Measurements from ENCODE around the gene MCCC2. TPM values are rescaled to one million over a fixed set of nuclear protein-coding genes. Genes with fewer than 3 reads are reported as not detected.

Gene MCCC2
- total and polyA plus RNA-seq, 2 of the 13 experiments (the other 11 are each of a cell fraction or from before 2014, with no cell fraction given): 44.8 to 83.6 TPM

- peak; percentile 75; the same call in 1 of the 2 replicates for TF ChIP-seq ZNF343 (CRISPR knock-in tag; IDR thresholded peaks at IDR 0.05)
- no peak for TF ChIP-seq MLXIP (CRISPR knock-in tag; IDR thresholded peaks at IDR 0.05; ENCODE audit: borderline replicate concordance)
- no peak for TF ChIP-seq SIX4 (CRISPR knock-in tag; IDR thresholded peaks at IDR 0.05)
- TF ChIP-seq ZNF776 (CRISPR knock-in tag; IDR thresholded peaks at IDR 0.05): peak; percentile 76
- TF ChIP-seq POLR2AphosphoS5 (IDR thresholded peaks at IDR 0.05; ENCODE audit: low read depth, low read length): peak; percentile 87
- TF ChIP-seq ZBTB20 (CRISPR knock-in tag; IDR thresholded peaks at IDR 0.05; ENCODE audit: borderline replicate concordance, low read depth): no peak
- TF ChIP-seq ZSCAN25 (CRISPR knock-in tag; IDR thresholded peaks at IDR 0.05): no peak
- peak; percentile 58; the same call in 1 of the 2 replicates for TF ChIP-seq STAT6 (CRISPR knock-in tag; IDR thresholded peaks at IDR 0.05; ENCODE audit: borderline replicate concordance)
- no peak for TF ChIP-seq MBD4 (IDR thresholded peaks at IDR 0.05; ENCODE audit: borderline replicate concordance, low read length)
- peak; percentile 46 for TF ChIP-seq ELF4 (CRISPR knock-in tag; IDR thresholded peaks at IDR 0.05; ENCODE audit: borderline replicate concordance)
- TF ChIP-seq SRY (CRISPR knock-in tag; IDR thresholded peaks at IDR 0.05): peak; percentile 77; the same call in 1 of the 2 replicates
- no peak for TF ChIP-seq ISX (CRISPR knock-in tag; conservative IDR thresholded peaks at IDR 0.05)
- TF ChIP-seq CBX5 (CRISPR knock-in tag; IDR thresholded peaks at IDR 0.05; ENCODE audit: borderline replicate concordance): no peak
- TF ChIP-seq CCAR2 (optimal IDR thresholded peaks at IDR 0.05; ENCODE audit: low read depth, low read length): no peak
- TF ChIP-seq ZBTB21 (CRISPR knock-in tag; IDR thresholded peaks at IDR 0.05): no peak
- TF ChIP-seq ZNF367 (CRISPR knock-in tag; IDR thresholded peaks at IDR 0.05; ENCODE audit: borderline replicate concordance): no peak
- TF ChIP-seq KLF15 (CRISPR knock-in tag; IDR thresholded peaks at IDR 0.05; ENCODE audit: borderline replicate concordance): peak; percentile 71; the same call in 1 of the 2 replicates
- TF ChIP-seq PRDM10 (CRISPR knock-in tag; IDR thresholded peaks at IDR 0.05; ENCODE audit: low read depth): no peak
- TF ChIP-seq SRF (IDR thresholded peaks at IDR 0.05; ENCODE audit: low read depth, low read length): no peak
- no peak for TF ChIP-seq TBP (CRISPR knock-in tag; IDR thresholded peaks at IDR 0.05)
- peak; percentile 68; the same call in 1 of the 2 replicates for TF ChIP-seq ZNF333 (CRISPR knock-in tag; IDR thresholded peaks at IDR 0.05; ENCODE audit: borderline replicate concordance)
These were observed at the start of gene MCCC2 (continued) for GRCh38 chr5:71586941-71587765.

Measured in HepG2 (cell line).